G401.6 (cell line): Measurements from ENCODE around the gene GGN.
"Not testable (repeated sequence)": the region's sequence is repeated elsewhere in the genome, so short reads cannot be mapped to it uniquely, and the experiment has no call there.

Experiments
- FAIRE-seq: peaks from 2 replicates; lab custom pipeline; 2012; peaks lifted over from hg19 to GRCh38; lab: Jason Lieb, UNC

The GGN gene

DNA sequence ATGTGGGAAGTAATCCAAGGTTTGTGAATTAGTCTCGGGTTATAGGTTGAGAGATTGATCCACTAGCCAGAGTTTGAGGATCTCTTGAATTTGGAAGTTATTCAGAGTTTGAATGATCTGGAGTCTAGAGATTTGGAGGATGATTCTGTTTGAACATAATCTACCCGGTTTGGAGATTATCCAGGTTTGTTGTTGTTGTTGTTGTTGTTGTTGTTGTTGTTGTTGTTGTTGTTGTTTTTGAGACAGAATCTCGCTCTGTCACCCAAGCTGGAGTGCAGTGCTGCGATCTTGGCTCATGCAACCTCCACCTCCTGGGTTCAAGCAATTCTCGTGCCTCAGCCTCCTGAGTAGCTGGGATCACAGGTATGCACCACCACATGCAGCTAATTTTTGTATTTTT lies 24.1 kb upstream of the GGN start:
- not testable (repeated sequence) for FAIRE-seq

DNA sequence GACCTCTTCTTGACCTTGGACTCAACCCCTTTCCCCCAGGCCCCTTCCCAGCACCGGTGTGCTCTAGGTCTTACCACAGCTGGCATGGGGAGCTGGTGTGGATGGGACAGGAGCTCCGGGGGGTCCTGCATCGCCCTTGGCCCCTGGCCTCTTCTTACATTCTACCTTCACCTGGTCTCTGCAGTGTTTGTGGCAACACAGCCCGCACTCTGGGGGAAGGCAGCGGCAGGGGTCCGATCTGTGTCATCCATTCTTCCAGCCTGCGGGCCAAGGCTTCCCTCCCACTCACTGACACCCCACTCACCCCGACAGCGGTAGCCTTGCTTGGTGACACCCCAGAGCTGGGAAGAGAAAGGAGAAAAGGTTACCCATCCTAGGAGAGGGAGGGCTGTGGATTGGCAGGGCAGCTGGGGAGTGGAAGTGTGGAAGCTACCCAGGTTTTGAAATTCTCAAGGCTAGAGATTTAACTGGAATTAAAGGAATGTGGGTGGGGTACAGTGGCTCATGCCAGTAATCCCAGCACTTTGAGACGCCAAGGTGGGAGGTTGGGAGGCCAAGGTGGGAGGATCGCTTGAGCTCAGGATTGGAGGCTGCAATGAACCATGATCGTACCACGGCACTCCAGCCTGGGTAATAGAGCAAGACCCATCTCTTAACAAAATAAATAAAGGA lies 23.3 kb upstream of the GGN start:
- no peak for FAIRE-seq

DNA sequence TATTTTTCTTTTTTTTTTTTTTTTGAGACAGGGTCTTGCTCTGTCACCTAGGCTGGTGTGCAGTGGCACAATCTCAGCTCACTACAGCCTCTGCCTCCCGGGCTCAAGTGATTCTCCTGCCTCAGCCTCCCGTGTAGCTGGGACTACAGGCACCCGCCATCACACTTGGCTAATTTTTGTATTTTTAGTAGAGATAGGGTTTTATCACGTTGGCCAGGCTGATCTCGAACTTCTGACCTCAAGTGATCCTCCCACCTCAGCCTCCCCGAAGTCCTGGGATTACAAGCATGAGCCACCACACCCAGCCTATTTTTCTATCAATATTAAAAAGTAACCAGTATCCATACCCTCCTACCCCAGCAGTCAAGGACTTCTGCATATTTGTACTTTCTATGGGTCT lies 22.6 kb upstream of the GGN start:
- not testable (repeated sequence) for FAIRE-seq

DNA sequence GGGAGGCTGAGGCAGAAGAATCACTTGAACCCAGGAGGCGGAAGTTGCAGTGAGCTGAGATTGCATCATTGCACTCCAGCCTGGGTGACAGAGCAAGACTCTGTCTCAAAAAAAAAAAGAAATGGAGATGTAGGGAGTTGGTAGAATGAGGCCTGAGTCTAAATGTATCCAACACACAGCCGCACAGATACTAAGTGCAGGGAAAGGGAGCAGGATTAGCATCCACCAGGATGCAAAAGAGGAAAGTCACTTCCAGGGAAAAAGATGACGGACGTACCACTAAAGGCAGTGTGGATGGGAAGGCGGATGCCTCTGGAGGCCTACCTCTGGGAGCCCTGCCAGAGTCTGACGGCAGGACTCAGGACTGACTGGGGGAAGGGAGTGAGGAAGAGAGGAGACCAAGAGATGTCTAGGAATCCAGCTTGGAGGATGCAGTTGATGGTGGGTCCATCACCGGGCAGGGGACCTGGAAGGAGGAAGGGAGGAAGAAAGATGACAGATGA lies 21.8 kb upstream of the GGN start:
- FAIRE-seq: no peak

DNA sequence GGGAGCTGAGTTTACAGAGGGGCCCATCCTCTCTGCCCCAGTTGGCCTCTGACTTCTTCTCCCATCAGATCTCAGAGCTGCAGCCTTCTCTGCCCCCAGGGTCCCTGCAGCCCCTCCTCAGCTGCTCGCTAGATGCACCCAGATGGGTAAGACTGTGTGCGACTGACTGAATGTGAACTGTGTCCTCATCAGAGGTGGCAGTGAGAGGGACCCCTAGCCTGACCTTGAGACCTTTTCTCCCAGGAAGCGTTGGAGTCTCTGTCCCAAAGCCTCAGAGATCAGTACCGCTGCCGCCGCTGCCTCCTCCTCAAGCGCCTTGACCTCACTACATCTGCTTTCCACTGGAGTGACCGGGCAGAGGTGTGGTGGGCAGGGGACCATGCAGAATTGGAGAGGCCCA lies 17.4 kb upstream of the GGN start:
- FAIRE-seq: no peak

DNA sequence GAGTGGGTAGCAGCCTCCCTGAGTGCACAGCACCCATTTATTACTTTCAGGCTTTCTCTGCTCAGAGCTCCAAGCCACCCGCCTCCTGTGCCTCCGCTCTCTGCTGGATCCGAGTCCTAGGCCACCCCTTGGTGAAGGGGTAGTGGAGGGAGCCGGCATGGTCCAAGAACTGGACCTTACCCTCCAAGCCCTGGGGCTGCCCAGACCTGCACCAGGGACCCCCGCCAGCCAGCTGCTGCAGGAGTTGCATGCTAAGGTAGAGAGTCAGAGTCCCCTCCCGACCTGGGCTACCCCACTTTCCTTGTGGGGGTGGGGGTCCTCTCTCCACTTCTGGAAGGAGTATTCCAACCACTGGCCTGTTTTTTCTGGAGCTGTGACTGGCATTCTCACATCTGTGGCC lies 17.0 kb upstream of the GGN start:
- no peak for FAIRE-seq

DNA sequence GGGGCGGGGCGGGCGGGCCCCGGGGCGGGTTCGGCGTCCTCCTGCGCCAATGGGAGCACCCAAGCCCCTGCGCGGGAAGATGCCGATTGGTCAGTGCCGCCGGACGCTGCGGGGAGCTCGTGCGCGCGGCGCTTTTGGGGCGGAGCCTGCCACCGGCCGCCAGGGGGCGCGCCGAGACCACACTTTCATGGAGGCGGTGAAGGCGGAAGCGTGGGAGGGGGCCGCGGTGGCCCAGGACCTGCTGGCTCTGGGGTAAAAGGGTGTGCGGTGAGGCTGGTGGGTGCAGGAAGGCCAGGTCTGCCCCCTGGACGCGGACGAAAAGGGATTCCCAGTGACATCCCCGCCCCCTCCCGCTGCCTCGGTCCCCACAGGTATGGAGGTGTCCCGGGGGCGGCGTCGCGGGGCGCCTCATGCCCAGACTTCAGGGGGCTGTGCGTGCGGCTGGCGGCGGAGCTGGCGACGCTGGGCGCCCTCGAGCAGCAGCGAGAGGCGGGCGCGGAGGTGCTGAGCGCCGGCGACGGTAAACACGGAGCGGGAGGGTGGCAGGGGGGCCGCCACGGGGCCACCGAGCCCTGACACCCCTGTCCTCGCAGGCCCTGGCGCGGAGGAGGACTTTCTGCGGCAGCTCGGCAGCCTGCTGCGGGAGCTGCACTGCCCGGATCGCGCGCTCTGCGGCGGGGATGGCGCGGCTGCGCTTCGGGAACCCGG lies 15.3 kb upstream of the GGN start, which contains the start of gene FAM98C:
TSS of gene FAM98C (plus strand) at position 127 of the 708 bp plus-strand sequence. CDS start at position 188, 61 bp downstream.
- no peak for FAIRE-seq

DNA sequence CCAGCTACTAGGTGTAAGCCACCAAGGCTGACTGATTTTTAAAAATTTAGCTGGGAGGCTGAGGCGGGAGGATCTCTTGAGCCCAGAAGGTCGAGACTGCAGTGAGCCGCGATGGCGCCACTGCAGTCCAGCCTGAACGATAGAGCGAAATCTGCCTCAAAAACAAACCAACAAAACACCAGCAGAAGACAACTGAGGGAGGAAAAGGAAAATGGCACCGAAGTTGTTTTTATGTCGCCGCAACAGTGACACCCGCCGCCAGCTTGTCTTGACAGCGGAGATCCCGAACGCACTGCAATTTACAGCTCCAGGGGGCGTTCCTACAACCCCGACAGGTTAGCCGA lies 14.8 kb upstream of the GGN start:
- FAIRE-seq: no peak

DNA sequence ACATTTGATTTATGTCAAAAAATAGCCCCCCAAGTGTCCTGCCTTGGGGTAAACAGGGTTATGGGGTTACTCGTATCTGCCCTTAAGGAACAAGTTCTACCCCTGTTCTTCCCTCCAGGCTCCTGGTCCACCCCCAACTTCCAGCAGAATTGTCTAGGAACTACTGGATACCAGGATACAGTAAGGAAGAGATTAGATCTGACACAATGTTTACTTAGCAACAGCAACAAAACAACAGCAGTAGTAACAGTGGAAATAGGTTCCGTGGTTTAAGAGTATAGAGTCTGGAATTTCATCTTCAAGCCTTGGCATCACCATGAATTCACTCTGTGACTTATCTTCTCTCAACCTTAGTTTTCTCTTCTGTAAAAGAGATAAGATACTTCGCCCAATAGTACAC lies 13.3 kb upstream of the GGN start:
- no peak for FAIRE-seq

DNA sequence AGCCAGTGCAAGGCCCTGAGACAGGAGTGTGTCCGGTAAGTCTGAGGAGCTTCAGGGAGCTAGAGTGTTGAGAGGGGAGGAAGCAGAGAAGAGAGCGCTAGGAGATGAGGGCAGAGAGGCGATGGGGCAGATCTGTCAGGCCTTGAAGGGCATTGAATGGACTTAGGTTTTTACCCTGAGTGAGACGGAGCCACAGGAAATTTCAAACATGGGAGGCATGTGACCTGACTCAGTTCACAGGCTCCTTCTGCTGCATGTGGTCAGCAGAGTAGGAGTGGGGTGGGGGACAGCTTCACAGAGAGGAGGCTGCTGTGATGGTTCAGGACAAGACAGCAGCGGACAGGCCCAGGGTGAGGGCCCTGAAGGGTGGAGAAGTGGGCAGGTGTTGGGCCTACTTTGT lies 12.5 kb upstream of the GGN start:
- no peak for FAIRE-seq

DNA sequence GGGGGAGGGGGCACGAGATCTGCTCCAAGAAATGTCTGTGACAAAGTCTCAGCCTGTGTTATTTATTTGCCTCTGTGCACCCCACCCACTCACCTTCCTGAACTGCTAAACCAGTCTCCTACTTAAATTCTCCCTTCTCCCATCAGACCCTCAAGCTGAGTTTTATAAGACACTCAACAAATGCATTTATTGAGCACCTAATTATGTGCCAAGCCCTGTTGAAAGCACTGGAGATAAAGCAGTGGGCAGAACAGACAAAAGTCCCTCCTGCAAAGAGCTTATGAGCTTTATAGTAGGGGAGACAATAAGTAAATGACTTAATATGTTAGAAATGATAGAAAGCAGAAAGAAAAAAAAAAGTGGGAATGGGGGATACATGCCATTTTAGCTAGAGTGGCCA lies 11.7 kb upstream of the GGN start:
- no peak for FAIRE-seq

DNA sequence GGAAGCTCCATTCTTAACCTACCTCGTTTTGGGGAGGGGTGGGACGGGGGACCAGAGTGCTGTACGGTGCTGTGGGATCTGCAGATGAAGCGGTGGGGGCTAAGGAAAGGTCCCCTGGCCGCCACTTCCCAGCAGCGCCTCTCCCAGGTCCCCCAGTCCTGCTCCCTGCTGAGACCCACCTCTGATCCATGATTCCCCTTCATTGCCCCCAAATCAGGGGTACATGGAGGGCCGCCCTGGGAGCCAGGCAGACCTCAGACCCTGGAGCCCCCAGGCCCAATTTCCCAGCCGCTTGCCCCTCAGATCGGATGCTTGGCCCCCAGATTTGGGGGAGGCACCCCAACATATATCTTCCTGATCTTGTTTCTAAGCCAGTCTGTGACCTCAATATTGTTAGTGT lies 11.2 kb upstream of the GGN start:
- FAIRE-seq: no peak

DNA sequence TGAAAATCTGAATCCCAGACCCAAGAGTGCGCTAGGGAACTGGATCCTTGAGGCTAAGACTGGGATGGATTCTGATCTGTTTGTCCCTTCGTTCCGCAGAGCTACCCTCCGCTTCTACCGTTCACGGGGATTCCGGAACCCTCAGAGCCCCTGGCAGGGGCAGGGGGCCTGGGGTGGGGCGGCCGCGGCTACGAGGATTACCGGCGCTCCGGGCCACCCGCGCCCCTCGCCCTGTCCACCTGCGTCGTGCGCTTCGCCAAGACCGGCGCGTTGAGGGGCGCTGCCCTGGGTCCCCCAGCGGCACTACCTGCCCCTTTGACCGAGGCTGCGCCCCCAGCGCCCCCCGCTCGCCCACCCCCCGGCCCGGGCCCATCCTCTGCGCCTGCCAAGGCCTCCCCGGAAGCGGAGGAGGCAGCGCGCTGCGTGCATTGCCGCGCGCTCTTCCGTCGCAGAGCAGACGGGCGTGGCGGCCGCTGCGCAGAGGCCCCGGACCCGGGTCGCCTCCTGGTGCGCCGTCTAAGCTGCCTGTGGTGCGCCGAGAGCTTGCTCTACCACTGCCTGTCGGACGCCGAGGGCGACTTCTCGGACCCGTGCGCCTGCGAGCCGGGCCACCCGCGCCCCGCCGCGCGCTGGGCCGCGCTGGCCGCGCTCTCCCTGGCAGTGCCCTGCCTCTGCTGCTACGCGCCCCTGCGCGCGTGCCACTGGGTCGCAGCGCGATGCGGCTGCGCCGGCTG lies 7.7 kb upstream of the GGN start:
- no peak for FAIRE-seq

DNA sequence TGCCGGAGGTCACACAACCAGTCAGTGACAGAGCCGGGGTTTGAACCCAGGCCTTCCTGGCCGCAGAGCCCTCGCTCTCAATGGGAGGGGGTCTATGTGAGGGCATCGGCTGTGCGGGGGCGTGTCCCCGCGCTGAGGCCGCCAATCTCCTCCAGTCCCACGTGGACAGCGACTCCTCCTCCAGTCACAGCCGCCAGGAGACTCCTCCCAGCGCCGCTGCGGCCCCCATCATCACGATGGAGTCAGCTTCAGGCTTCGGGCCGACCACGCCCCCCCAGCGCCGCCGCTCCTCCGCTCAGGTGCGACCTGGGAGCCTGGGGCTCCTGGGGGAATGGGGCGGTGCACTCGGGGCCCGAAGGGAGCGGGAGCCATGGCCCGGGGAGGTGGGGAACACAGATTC lies 6.7 kb upstream of the GGN start:
- FAIRE-seq: no peak

DNA sequence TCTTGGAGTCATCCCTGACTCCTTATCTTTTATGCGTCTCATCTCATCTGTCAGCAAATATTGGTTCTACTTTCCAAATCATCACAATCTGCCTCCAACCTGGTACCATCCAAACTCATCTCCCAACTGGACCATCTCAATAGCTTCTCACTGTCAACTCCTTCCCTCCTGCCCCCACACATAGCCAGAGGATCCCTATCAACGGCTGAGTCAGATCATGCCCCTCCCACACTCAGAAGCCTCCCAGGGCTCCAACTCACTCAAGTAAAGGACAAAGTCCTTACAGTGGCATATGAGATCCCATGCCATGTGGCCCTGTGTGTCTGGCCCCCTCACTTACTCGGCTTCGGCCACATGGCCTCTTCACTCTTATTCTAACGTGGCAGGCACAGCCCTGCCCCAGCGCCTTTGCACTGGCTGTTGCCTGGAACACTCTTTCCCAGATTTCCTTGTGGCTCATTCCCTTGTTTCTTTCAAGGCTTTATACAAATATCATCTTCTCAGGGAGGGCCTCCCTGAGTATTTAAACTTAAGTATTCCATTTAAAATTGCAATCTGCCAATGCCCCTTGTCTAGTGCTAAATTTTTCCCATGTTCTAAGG lies 5.0 kb upstream of the GGN start:
- no peak for FAIRE-seq

DNA sequence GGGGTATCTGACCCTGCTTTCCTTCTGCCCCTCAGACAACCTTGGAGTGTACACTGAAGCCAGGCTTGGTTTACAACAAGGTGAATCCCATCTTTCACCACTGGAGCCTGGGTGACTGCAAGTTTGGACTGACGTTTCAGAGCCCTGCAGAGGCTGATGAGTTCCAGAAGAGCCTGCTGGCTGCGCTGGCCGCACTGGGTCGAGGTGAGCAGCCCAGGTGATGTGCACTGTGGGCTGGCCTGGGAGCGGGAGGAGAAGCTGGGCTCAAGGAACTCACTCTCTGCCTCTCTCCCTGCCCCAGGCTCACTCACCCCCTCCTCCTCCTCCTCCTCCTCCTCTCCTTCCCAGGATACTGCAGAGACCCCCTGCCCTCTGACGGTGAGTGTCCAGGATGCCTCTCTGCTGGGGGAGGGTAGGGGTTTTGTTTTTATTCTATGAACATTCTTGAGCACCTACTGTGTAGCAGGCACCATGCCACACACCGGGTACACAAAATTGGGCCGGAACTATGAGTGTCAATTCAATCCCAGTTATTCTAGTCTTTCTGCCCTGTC lies 4.2 kb upstream of the GGN start:
- no peak for FAIRE-seq

DNA sequence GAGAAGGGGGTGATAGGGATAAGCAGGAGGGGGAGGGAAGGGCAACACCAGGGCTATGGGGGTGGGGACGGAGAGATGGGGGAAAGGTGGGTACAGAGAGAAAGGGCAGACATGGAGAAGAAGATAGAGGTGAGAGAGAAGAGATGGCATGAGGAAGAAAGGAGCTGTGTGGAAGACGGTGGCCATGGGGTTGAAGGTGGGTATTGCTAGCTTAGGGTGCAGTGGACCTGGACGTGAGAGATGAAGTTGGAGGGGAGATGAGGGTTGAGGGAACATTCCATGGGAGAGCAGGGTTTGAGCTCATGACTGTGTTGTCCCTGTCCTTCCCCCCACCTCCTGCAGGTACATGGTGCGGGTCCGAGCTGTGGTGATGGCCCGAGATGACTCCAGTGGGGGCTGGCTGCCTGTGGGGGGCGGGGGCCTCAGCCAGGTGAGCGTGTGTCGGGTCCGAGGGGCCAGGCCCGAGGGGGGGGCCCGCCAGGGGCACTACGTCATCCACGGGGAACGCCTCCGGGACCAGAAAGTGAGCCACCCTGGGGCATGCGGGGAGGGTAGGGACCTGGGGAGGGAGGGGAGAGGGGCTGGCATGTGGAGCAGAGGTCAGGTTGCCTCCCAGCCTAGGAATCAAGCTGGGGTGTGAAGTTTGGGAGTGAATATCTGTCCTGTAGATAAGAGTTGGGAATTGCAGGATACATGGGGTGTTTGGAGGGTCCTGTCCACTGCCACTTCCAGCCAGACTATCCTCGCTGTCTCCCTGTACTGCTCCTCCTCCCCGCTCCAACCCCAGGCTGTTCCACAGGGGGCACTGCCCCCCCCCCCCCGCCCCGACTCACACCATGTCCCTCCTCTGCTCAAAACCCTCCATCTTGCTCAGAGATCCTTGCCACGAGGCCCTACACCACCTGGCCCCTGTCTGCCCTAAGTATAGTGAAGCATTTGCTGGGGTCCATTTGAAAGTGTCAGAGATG lies 2.4 kb upstream of the GGN start:
- FAIRE-seq: no peak

DNA sequence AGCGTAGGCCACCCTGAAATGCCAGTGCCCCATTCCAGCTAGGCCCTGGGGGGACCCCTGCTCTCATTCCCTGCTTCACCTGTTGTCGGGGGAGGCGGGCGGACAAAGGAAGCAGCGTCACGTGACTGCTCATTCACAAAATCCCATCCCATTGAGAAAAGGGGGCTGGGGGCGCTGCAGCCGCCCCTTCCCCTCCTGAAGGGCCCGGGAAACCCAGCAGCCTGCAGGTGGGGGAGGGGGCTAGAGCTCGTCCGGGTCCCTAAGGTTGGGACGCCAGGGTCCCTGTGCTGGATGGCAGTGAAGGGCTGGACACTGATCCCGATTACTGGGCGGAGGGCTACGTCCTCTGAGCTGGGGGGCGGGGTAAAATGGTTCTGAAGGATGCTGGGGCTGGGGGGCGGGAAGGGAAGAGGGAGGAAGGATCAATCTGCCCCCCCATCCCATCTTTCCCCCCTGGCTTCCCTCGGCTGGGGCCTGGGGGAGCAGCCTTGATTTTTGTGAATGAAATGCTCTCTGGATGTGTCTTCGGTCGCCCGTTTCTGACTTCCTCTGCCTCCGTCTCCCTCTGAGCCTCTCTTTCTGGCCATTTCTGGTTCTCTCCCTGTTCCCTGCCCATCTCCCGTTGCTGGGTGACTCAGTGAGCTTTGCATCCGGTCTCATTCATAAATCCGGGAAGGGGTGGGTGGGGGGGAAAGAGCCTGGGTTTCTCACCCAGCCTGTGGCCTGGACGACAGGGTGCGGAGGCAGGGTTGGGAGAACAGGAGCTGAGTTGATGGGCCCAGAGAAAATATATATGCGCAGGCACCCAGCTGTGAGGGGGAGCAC lies 1.5 kb upstream of the GGN start:
- FAIRE-seq: no peak

DNA sequence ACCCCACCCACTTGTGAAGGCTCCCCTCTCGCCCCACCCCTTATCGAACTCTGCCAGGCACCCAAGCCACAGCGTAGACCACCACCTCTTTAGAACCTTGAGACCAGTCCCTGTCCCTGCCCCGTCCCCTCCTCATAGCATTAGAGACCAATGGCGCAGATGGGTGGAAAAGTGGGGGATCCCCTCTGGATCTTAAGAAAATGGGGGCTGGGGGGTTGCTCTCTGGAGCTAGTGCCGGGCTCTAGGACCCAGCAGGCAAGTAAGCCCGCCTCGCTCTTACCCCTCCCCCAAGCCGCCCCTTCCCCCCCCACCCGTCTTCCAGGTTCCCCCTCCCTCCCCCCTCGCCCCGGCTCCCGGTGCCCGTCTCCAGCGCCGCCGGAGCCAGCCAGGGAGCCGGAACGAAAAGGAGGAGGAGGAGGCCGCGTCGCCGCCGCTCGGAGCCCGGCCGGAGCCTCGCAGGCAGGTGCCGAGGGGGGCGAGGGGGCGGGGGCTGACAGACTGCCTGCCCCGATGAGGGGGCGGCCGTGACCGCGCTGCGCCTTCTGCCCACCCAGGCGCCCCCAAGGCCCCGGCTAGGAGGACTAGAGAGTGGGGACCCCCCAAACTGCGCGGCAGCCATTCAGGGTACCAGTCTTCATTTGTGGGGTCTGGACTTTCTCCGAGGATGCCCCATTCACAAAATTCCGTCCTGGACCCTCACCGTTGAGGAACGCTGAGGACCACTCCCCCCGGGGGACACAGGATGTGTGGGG lies 691 bp upstream of the GGN start, which contains the start of gene SPRED3:
TSS of gene SPRED3 (plus strand) at position 349 of the 752 bp plus-strand sequence. CDS start 1,606 bp downstream, outside the sequence.
- FAIRE-seq: no peak
